GM12872 (cell line): Measurements from ENCODE around the gene SYCE3.

Source experiments
- CTCF ChIP-seq: IDR thresholded peaks from 3 replicates; pipeline ENCODE4 v1.5.1; 2011; ENCODE audit warnings: low read depth, mild to moderate bottlenecking, low read length, moderate library complexity; ENCODE audit not compliant: insufficient read depth

Gene SYCE3

GRCh38 chr22:50548921-50549790 lies 13.6 kb downstream of the SYCE3 start:
- no peak for TF ChIP-seq CTCF

- peak; percentile 32; the same call in 1 of the 3 replicates for TF ChIP-seq CTCF
These were observed 14.4 kb downstream of the SYCE3 start for GRCh38 chr22:50548040-50548920.

- TF ChIP-seq CTCF, result no peak
These were observed 15.3 kb downstream of the SYCE3 start for GRCh38 chr22:50547263-50547985.

GRCh38 chr22:50546326-50547262 lies 16.1 kb downstream of the SYCE3 start:
- TF ChIP-seq CTCF, result no peak

GRCh38 chr22:50545522-50546325 lies 17.0 kb downstream of the SYCE3 start, which contains the start of gene KLHDC7B:
Gene KLHDC7B (plus strand): TSS chr22:50545899. CDS start chr22:50546244, 345 bp downstream.
- TF ChIP-seq CTCF, result 0 out of 3 replicates have a peak, but pooled peaks have one; percentile 14

- no peak for TF ChIP-seq CTCF
These were observed 17.9 kb downstream of the SYCE3 start for GRCh38 chr22:50544746-50545253.
